SK-N-SH (cell line): ENCODE results near the gene TK2. TPM values are rescaled to one million over a fixed set of nuclear protein-coding genes. Genes with fewer than 3 reads are reported as not detected.
"Not testable (repeated sequence)": the region's sequence is repeated elsewhere in the genome, so short reads cannot be mapped to it uniquely, and the experiment has no call there.

ENCODE experiments used
- CTCF ChIA-PET: fragments of 300-600, 350-600 bp; formaldehyde crosslinking; extraction: SDS; loops from one replicate; lab custom pipeline; 2021; lab: Yijun Ruan, JAX
- POLR2A ChIA-PET: fragments of 350-600 bp; sonication (Branson Sonifier 250); formaldehyde crosslinking; extraction: SDS; loops from one replicate; lab custom pipeline; 2020; ENCODE audit warnings: antibody characterized with exemption, inconsistent platforms; lab: Yijun Ruan, JAX
- DNase-seq: peaks from one replicate; pipeline ENCODE4 v3.0.0; 2012
- H2AFZ ChIP-seq: fragments of 200-600 bp; sonication (generic); 2 replicates; pipeline ENCODE4 v1.8.1; 2016; ENCODE audit warnings: antibody characterized with exemption, mild to moderate bottlenecking, low read depth
- H3F3A ChIP-seq: fragments of 200-600 bp; sonication (generic); replicated peaks from 2 replicates; pipeline ENCODE3; 2016; ENCODE audit warnings: antibody characterized with exemption, mild to moderate bottlenecking; ENCODE audit not compliant: insufficient read depth
- H3K27ac ChIP-seq, 2 experiments: fragments of 200-500 bp in 1 of 2; fragments of 200-600 bp in 1 of 2; sonication (Bioruptor generic) in 1 of 2; sonication (generic), shearing (Covaris generic) in 1 of 2; 2 replicates each; pipeline versions ENCODE4 v1.5.1 to v1.6.1; 2014 to 2016; ENCODE audit warnings: low read depth in 2 of 2, inconsistent platforms in 1 of 2, low read length in 1 of 2, mild to moderate bottlenecking in 1 of 2, mixed read lengths in 1 of 2
- H3K27me3 ChIP-seq: fragments of 200-600 bp; sonication (generic), shearing (Covaris generic); 2 replicates; pipeline ENCODE4 v1.6.1; 2016; ENCODE audit warnings: mixed run types; ENCODE audit not compliant: insufficient read depth
- H3K36me3 ChIP-seq, 2 experiments: fragments of 200-500 bp in 1 of 2; fragments of 200-600 bp in 1 of 2; sonication (Bioruptor generic) in 1 of 2; sonication (generic) in 1 of 2; replicated peaks in 1 of 2; 2 replicates each; pipeline versions ENCODE3 to v1.5.1; 2014 to 2016; ENCODE audit warnings: low read length in 1 of 2, mild to moderate bottlenecking in 1 of 2; ENCODE audit not compliant: insufficient read depth in 2 of 2, control insufficient read depth in 1 of 2
- H3K4me1 ChIP-seq, 2 experiments: fragments of 200-500 bp in 1 of 2; fragments of 200-600 bp in 1 of 2; sonication (Bioruptor generic) in 1 of 2; sonication (generic), shearing (Covaris generic) in 1 of 2; 2 replicates each; pipeline versions ENCODE4 v1.5.1 to v1.6.1; 2014 to 2016; ENCODE audit warnings: low read depth in 1 of 2, low read length in 1 of 2, mixed run types in 1 of 2; ENCODE audit not compliant: insufficient read depth in 2 of 2, control insufficient read depth in 1 of 2
- H3K4me2 ChIP-seq: fragments of 200-600 bp; sonication (generic), shearing (Covaris generic); 2 replicates; pipeline ENCODE4 v1.6.1; 2017; ENCODE audit warnings: mixed run types
- H3K4me3 ChIP-seq, 2 experiments: fragments of 200-500 bp in 1 of 2; fragments of 200-600 bp in 1 of 2; sonication (Bioruptor generic) in 1 of 2; sonication (generic), shearing (Covaris generic) in 1 of 2; 2 replicates each; pipeline versions ENCODE4 v1.5.1 to v1.8.1; 2014 to 2016; ENCODE audit warnings: low read depth in 2 of 2, inconsistent platforms in 1 of 2, low read length in 1 of 2, mild to moderate bottlenecking in 1 of 2, mixed read lengths in 1 of 2, moderate library complexity in 1 of 2
- H3K79me2 ChIP-seq: fragments of 200-600 bp; sonication (generic); 2 replicates; pipeline ENCODE4 v1.8.1; 2017; ENCODE audit warnings: mild to moderate bottlenecking; ENCODE audit not compliant: insufficient read depth
- H3K9ac ChIP-seq: fragments of 200-600 bp; sonication (generic); 2 replicates; pipeline ENCODE4 v1.6.1; 2017; ENCODE audit warnings: mixed run types
- H3K9me2 ChIP-seq: fragments of 200-600 bp; sonication (generic); 2 replicates; pipeline ENCODE4 v1.6.1; 2017; ENCODE audit warnings: mixed run types
- H3K9me3 ChIP-seq: fragments of 200-600 bp; sonication (generic); 2 replicates; pipeline ENCODE4 v1.6.1; 2017; ENCODE audit warnings: mixed run types, mild to moderate bottlenecking, moderate library complexity
- H4K20me1 ChIP-seq: fragments of 200-600 bp; sonication (generic); 2 replicates; pipeline ENCODE4 v1.6.1; 2017; ENCODE audit warnings: mild to moderate bottlenecking, mixed run types; ENCODE audit not compliant: insufficient read depth
- CHD2 ChIP-seq: fragments of 150-350 bp; IDR thresholded peaks from 2 replicates; pipeline ENCODE4 v1.6.1; 2018; ENCODE audit warnings: low read length; ENCODE audit not compliant: partially characterized antibody
- ELF1 ChIP-seq: IDR thresholded peaks from 2 replicates; pipeline ENCODE4 v1.4.0; 2012
- EP300 ChIP-seq, 2 experiments: IDR thresholded peaks; 2 replicates each; pipeline versions ENCODE4 v1.4.0 to v1.6.1; 2012; ENCODE audit warnings: borderline replicate concordance in 1 of 2, low read depth in 1 of 2, low read length in 1 of 2
- FOXJ3 ChIP-seq: sonication (generic); formaldehyde crosslinking; IDR thresholded peaks from 2 replicates; pipeline ENCODE4 v1.5.1; 2020; ENCODE audit warnings: mild to moderate bottlenecking, missing genetic modification reagents
- FOXM1 ChIP-seq: IDR thresholded peaks from 2 replicates; pipeline ENCODE4 v1.4.0; 2012; ENCODE audit warnings: low read depth, mild to moderate bottlenecking
- GABPA ChIP-seq: IDR thresholded peaks from 2 replicates; pipeline ENCODE4 v1.4.0; 2012; ENCODE audit warnings: low read depth, mild to moderate bottlenecking
- GATA2 ChIP-seq: sonication (generic); formaldehyde crosslinking; IDR thresholded peaks from 2 replicates; pipeline ENCODE4 v1.5.0; 2020; ENCODE audit warnings: mild to moderate bottlenecking, missing genetic modification reagents
- NRF1 ChIP-seq: IDR thresholded peaks from 2 replicates; pipeline ENCODE4 v1.6.1; 2012; ENCODE audit warnings: low read depth, mild to moderate bottlenecking, low read length
- WGBS: methylation state at CpG from one replicate; pipeline ENCODE4 v1.1.6; 2017; ENCODE audit warnings: low lambda C conversion rate; 5-methylcytosine and 5-hydroxymethylcytosine counted together
- polyA plus RNA-seq, 3 experiments: library from polyadenylated mRNA; depleted of rRNA; stranded (reverse); fragments of >200 nt; gene quantifications; 2 replicates each; pipeline ENCODE4 v1.2.3, GENCODE V29; 2012
- TF ChIP-seq, protein P1 (sequence below): IDR thresholded peaks from 2 replicates; pipeline ENCODE4 v1.6.1; 2012; ENCODE audit warnings: mild to moderate bottlenecking, low read depth, low read length, moderate library complexity
- TF ChIP-seq, protein P2 (sequence below): IDR thresholded peaks from 2 replicates; pipeline ENCODE4 v1.4.0; 2012; ENCODE audit warnings: low read depth, borderline replicate concordance

TK2 gene
- polyA plus RNA-seq, 1 of the 3 experiments (the other 2 are of a cell fraction) = 25.2 TPM

DNA sequence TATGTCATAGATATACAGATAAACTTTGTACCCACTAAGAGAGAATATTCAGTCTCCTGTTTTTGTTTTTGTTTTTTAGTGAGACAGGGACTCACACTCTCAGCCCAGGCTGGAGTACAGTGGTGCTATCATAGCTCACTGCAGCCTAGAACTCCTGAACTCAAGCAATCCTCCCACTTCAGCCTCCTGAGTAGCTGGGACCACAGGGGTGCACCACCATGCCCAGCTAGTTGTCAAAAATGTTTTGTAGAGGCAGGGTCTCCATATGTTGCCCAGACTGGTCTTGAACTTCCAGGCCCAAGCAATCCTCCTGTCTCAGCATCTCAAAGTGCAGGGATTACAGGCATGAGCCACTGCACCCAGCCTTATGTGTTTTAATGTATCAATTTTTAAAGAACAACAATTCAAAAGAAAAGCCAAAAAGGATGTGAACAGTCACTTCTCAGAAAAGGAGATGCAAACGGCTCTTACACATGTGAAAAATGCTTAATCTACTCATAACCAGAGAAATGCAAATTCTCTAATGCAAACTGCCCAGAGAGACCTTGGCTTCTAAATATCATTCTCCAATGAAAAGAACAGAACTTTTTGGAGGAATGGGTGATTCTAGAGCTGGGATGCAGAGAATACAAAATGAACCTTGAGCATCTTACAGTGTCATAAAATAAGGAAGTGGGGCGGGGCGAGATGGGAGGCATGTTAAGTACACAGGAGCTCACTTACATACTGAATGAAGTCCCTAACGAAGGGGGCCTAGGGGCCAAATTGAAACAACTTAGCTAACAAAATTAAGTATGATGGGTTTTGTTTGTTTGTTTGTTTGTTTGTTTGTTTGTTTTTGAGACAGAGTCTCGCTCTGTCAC lies 47.3 kb upstream of the TK2 start:
- Histone ChIP-seq H3K79me2 (no peaks in the 10 kb centered on the region), H3K9me3 (no peaks in the 10 kb centered on the region)
- TF ChIP-seq FOXJ3 (CRISPR knock-in tag) (no peak), GABPA (no peak), NRF1 (no peak), ELF1 (no peak), GATA2 (CRISPR knock-in tag) (no peak), FOXM1 (no peak), CHD2 (no peak), EP300 (IDR thresholded peaks at IDR 0.05; ENCODE audit: borderline replicate concordance in 1 of 2, low read depth in 1 of 2, low read length in 1 of 2) (no peak)
- TF ChIP-seq, protein P1, sequence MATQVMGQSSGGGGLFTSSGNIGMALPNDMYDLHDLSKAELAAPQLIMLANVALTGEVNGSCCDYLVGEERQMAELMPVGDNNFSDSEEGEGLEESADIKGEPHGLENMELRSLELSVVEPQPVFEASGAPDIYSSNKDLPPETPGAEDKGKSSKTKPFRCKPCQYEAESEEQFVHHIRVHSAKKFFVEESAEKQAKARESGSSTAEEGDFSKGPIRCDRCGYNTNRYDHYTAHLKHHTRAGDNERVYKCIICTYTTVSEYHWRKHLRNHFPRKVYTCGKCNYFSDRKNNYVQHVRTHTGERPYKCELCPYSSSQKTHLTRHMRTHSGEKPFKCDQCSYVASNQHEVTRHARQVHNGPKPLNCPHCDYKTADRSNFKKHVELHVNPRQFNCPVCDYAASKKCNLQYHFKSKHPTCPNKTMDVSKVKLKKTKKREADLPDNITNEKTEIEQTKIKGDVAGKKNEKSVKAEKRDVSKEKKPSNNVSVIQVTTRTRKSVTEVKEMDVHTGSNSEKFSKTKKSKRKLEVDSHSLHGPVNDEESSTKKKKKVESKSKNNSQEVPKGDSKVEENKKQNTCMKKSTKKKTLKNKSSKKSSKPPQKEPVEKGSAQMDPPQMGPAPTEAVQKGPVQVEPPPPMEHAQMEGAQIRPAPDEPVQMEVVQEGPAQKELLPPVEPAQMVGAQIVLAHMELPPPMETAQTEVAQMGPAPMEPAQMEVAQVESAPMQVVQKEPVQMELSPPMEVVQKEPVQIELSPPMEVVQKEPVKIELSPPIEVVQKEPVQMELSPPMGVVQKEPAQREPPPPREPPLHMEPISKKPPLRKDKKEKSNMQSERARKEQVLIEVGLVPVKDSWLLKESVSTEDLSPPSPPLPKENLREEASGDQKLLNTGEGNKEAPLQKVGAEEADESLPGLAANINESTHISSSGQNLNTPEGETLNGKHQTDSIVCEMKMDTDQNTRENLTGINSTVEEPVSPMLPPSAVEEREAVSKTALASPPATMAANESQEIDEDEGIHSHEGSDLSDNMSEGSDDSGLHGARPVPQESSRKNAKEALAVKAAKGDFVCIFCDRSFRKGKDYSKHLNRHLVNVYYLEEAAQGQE = no peak
- TF ChIP-seq, protein P2, sequence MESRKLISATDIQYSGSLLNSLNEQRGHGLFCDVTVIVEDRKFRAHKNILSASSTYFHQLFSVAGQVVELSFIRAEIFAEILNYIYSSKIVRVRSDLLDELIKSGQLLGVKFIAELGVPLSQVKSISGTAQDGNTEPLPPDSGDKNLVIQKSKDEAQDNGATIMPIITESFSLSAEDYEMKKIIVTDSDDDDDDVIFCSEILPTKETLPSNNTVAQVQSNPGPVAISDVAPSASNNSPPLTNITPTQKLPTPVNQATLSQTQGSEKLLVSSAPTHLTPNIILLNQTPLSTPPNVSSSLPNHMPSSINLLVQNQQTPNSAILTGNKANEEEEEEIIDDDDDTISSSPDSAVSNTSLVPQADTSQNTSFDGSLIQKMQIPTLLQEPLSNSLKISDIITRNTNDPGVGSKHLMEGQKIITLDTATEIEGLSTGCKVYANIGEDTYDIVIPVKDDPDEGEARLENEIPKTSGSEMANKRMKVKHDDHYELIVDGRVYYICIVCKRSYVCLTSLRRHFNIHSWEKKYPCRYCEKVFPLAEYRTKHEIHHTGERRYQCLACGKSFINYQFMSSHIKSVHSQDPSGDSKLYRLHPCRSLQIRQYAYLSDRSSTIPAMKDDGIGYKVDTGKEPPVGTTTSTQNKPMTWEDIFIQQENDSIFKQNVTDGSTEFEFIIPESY = no peak
- TF ChIP-seq, all 33 proteins: peak for 0
- 87% methylated on average over 5 of the region's 5 CpGs for WGBS
- H4K20me1 ChIP-seq = no peaks in the 10 kb centered on the region
- no peak overlapping the region for H3K4me2 ChIP-seq
- no peaks in the 10 kb centered on the region for H3F3A ChIP-seq
- H2AFZ ChIP-seq = no peak overlapping the region
- ChIA-PET POLR2A (no interaction called here), CTCF (interaction anchor here (1.0 to 1.6 kb wide), 2 partner anchors 8 to 271 kb away, joined by 3 to 4 read pairs; no protein-coding TSS in a partner anchor)
- no peak for DNase-seq
- peaks cover 0 to 3% of the 10 kb centered on the region in 2 experiments; a peak in 1 of 4 replicates for H3K4me1 ChIP-seq
- H3K27me3 ChIP-seq = no peaks in the 10 kb centered on the region
- no peak overlapping the region for H3K27ac ChIP-seq
- H3K9ac ChIP-seq = no peak overlapping the region
- no peaks in the 10 kb centered on the region for H3K9me2 ChIP-seq
- H3K36me3 ChIP-seq = no peaks in the 10 kb centered on the region
- H3K4me3 ChIP-seq = no peak overlapping the region

DNA sequence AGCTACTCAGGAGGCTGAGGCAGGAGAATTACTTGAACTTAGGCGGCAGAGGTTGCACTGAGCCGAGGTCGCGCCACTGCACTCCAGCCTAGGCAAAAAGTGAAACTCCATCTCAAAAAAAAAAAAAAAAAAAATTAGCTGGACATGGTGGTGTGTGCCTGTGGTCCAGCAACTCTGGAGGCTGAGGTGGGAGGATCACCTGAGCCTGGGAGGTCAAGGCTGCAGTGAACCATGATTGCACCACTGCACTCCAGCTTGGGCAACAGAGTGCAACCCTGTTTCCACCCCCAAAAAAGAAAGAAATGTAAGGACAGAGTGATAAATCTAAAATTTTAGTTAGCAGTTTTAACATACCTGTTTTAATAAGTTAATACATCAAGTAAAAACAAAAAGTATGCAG lies 46.6 kb upstream of the TK2 start:
- H3K4me2 ChIP-seq, H3K9me2 ChIP-seq, H3K9ac ChIP-seq, H3F3A ChIP-seq, H3K27ac ChIP-seq, H3K36me3 ChIP-seq, H3K27me3 ChIP-seq, H4K20me1 ChIP-seq, H3K4me1 ChIP-seq, H2AFZ ChIP-seq, DNase-seq, H3K9me3 ChIP-seq, H3K4me3 ChIP-seq, H3K79me2 ChIP-seq: not testable (repeated sequence)
- ChIA-PET CTCF (interaction anchor here (0.7 kb wide), 1 partner anchor 8 kb away, joined by 4 read pairs; the partner anchor contains the start of gene CMTM3), POLR2A (interaction anchor here (0.6 kb wide), 1 partner anchor 1246 kb away, joined by 3 read pairs; the partner anchor contains the start of gene THAP11)
- 94% methylated on average over 4 of the region's 4 CpGs for WGBS
